HG03159 (cell line): ENCODE measurements around the gene CPOX.

ENCODE experiments used
- ATAC-seq: cut with Tn5 transposase; IDR thresholded peaks from one replicate; pipeline ENCODE4 v1.9.1; 2021; ENCODE audit warnings: mild to moderate bottlenecking, moderate library complexity; ENCODE audit not compliant: unreplicated experiment

Gene CPOX

DNA sequence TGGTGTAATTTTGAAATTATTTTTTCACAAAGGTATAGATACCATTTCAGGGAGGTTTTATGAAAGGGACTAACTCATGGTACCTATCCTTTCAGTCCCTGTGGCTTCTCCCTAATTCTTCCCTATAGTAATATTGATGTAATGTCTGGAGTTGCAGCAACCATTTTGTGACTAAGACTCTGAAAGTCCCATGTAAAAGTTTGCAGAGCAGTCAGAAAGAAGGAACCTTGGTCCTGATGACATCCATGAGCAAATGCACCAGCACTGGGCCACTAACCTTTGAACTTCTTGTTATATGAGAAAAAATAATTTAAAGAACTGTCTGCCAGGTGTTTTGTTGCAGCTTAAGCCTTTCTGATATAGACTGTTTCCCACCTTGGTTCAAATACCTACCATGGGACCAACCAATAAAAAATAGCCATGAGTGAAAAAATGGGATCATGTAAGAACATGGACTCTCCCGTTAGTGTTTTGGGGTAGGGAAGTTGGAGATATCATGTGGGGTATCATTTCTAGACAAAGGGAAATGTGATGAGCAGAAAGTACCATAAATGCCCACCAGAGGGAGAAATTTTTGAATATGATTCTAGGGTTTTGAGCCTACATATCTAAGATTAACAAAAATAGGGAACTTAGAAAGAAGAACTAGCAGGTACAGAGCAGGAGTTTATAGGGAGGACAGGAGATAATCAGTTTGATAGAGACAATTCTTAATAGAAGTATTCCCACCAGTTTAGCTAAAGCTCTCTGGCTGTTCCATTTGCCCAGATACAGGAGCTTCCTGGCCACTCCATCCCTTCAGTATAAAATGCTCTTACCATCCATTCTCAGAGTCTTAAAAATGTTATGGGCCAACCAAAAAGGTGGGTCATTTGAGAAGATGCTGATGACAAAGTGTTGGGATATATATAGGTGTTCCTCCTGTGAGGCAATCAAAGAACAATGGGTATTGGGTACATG is 3.4 kb upstream of the CPOX start:
- no peak for ATAC-seq

DNA sequence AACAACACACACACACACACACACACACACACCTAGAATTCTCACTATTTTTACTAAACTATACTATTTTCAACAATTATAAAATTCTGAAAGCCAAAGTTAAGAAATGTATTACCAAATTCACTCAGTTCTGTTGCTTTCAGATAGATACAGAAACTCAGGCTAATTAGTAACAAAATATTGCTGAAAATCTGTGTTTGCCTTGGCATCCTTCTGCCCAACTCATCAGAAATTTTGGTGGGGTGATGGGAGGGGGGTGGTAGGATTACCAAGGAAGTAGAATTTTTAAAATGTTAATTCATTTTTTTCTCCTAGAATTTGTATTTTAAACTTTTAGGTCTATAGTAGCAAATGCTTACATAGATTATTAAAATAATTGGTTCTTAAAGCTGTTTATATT is 2.7 kb upstream of the CPOX start:
- no peak for ATAC-seq

DNA sequence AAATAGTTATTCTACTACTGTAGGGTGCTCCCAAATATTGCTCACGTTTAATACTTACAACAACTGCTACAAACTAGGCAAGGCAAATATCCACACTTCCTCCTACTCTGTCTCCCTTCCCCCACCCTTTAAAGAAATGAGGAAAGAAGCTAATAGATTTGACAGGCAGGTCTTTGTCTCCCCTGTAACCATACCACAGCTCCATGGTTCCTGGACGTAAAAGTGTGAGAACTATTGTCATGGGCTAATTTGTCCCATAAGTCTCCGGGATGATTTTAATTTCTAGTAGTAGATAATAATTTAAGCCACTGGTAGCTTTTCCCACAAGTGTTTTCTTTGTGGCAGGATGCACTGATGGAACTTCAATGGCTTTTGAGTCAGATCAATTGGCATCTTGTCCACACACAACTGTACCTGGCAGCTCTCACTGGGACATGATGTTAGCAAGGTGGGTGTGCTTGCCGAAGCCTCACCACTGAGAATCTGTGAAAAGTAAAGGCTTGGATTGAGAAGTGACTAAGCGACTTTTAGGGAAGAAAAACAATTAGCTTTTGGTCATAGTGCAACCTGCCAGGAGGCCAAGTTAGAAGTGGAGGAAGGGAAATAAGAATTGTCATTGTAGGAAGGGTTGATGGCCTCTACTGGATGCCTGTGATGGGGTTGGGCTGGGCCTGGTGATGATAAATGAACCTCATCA is 1.4 kb upstream of the CPOX start:
- no peak for ATAC-seq

DNA sequence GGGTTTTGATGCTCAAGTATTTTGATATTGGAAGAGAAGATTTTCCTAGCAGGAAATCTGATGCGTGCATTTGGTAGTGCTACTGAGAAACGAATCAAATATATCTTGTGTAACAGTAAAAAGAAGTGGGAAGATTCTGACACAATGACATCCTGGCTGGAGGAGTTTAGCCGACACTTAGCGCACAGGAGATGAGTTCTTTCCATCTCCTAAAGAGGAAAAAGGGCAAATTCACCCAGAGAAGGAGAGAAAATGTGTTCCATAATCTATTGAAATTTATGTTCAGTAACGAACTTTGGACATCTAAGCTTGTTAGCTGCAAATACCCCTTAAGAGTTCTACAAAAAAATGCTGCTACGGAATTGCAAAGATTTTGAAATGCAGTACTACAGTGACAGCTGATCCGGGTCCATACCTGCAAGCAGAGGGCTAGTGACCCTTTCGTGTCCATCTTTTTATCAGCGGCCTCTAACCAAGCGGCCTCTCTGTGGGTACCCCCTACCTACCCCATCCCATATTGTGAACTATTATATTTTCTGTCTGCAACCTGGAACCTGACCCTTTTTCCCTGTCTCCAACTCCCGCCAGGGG is 971 bp downstream of the CPOX start:
- ATAC-seq, result no peak

DNA sequence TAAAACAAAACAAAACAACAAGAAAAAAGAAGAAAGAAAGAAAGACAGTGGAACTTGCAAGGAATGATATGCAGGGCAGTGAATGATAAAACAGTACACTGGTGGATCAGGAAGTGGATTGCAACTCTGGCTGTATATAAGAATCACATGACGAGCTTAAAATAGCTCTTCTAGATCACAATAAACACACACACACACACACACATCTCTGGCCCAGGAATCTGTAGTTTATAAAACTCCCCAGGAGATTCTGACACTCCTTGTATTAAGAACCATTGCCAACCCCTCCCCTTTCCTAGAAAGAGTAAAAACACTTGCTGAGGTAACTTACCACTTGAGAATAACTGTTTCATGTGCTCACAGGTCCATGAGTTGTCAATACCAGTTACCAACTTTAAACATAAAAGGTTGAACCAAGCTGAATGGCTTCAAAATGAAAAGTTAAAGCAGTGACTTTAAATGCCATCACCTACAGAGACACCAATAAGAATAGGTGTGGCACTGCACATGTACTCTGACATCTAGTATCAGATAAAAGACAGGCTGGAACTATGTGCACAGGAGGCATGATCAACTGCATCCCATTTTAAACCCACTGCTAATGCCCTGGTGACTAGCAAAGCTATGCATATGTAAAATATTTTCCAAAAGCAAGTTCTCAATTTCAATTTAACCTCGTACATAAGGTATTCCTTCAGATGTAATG is 3.9 kb downstream of the CPOX start:
- no peak for ATAC-seq

DNA sequence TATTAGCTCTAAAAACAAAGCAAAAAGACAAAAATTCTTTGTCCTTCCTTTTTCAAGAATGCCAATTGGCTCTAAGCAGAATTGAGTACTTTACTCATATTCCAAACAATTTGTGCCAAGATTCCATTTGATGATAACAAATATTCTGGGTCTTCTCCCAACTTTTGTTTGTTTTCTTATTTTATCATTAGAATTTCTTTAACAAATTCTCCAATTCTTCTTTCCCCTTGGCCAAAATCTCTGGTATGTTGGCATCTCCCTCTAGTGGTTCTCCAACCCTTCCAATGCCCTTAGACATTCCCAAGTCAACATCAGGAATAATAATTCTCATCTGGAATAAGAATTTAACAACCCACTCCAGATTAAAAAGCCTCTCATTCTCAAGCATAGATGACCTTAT is 5.3 kb downstream of the CPOX start:
- ATAC-seq, result no peak

DNA sequence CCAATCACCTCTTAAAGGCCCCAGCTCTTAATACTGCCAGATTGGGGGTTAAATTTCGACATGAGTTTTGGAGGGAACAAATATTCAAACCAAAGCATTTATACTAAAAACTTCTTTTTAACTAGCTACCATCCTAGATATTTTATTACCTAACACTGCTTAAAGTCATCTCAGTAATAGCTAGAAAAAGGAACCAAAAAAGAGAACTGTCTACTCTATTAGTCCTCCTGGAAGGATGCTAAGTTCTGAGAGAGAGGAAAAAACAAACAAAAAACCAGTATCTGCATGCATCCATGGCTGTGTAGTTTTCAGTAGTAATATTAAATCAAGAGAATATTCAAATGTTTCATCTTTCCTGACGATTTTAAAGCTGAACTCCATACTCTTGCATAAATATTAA is 5.8 kb downstream of the CPOX start:
- no peak for ATAC-seq

DNA sequence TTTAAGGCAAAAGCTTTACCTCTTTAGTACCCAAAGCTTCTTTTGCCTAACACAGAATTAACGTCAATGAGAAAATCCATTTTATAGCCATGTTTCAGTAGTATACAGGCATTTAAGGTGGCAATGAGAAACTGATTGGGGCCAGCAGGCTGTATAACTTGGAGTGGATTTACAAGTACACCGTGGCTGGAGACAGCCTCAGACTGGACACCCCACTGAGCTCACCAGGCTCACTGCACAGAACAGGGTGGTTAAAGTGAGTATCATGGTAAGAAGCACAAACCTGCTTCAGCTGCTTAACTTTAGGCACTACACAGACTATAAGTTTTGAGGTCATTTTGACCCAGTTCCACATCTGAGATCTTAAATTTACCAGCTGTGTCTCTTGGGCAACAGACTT is 8.9 kb downstream of the CPOX start:
- ATAC-seq, result no peak

DNA sequence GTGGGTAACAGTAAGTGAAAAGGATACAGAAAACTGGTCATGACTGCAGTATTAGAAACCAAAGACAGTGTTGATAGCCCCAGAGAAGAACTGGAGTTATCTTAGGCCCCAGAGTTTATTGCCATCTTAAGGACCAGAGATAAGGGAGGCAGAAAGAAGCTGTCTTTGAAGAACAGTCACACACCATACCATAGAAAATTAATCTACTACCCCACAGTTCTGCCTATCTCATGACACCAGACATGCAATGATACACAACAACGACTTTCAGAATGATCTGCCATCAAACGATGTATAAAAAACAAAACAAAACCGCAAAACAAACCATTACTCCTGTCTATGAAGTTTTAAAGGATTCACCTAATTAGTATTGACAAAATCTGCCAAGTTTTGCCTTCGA is 9.6 kb downstream of the CPOX start:
- ATAC-seq, result no peak

DNA sequence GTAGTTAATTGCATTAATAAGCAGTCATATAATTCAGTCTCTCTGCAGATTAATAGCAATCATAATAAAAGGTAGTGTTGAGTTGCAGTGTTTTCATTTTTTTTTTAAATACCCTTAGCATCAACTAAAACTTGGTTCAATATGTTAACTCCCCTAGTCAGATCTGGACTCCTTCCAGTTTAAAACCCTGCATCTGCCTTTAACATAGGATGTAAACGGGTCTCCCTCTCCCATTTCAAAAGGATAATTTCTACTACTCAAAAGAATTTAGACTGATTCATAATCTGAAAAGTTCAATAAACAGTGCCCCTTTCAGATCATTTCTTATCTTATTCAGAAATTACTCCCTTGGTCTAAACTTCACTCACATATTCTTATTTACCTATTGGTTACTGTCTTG is 11.4 kb downstream of the CPOX start:
- no peak for ATAC-seq

DNA sequence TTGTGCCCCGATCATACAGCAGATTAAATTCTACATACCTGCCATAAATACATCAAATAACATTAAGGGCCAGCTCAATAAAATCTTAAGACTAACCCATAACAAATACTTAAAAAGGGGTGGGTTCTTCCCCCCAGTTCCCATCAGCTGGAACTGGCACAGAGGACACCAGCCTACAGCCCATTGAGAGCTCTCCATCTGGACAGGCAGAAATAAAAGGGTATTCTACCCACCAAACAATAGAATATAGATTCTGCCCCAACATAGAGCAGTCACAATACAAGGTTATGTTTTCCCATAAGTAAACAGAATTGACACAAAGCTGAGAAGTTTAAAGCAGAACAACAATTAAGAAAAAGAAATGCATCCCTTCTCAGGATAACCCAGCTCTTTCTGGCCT is 11.9 kb downstream of the CPOX start:
- ATAC-seq, result no peak

DNA sequence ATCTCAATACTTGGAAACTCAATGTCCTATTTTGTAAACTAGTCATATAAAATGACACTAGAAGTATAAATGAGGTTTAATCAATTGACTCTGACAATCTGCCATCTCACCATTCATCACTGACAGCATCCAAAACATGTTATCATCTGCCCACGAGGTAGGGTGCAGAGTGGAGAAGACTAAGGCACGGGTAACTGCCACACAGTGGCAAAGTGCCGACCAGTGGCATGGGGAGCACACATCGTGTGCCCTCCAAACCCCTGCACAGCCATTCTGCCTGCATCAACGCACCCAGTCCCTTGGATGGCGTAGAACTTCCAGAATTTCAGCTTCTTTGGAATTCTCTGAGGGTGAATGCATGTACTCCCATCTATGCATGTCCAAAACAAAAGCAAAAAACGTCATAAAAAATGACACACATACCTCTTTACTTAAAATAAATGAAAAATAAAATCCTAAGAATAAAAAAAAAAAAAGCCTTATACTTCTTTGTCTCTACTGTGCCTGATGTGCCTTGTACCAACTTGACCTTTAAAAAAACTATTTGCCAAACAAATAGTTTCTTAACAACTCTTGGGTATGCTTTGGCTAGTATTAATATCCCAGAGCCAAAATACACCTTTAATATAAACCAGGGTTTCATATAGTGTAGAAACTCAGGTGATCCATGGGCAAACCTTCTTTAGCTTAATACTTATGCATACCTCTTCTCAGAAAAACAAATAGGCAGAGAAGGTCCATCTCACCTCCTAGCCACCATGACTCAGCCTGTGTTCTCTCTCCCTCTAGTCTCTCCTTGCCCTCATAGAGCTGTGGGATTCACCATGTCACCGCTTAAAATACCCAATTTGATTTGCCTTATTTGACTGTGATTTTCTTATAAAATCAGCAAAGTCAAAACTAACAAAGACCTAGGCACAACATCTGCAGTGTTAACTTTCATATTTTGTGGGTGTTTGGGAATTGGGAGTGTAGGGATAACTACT is 12.7 kb downstream of the CPOX start:
- ATAC-seq, result no peak

DNA sequence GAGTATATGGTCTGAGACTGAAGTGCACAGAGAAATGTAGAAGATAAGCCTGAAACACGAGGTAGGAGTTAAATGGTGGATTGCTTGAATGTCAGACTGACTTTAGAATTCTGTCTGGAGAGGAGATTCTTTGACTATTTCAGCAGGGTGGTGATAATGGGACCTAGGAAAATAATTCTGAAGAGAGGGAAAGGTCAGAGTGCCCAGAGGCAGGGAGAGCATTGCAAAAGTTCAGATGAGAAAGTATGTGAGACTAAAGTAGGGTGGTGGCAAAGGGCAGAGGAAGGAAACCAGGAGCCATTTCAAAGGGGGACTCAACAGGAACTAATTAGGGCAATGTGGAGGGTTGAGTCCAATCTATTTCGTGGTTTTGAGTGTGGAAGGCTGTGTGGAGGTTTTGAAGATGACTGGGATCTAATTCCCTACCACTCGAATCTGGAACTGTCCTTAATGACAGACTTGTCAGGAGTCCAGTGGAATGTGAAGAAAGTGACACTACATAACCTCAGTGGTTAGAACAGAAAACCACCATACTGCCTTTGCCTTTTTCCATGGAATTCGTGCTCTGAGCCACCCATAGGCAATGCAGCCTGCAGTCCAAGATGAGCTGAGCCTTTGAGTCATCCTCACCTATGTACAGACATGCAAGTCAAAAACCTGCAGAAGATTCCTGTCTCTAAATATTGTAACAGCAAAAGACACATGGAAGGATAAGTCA is 16.1 kb downstream of the CPOX start:
- no peak for ATAC-seq

DNA sequence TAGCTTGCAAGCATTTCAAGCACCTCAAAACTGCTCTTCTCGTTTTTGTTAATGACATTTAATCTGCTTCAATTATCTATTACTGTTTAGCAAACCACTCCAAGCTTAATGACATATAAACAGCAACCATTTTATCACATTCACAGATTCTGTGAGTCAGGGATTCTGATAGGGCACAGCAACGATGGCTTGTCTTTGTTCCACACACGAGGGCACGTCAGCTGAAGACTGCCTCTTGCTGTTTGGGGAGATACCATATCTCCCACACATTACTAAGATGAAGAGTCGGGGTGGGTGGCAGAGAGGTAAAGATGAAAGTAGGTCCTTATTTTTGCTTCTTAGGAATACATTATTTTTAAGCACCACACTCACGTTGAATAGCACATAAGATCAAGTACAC is 19.3 kb downstream of the CPOX start:
- no peak for ATAC-seq

DNA sequence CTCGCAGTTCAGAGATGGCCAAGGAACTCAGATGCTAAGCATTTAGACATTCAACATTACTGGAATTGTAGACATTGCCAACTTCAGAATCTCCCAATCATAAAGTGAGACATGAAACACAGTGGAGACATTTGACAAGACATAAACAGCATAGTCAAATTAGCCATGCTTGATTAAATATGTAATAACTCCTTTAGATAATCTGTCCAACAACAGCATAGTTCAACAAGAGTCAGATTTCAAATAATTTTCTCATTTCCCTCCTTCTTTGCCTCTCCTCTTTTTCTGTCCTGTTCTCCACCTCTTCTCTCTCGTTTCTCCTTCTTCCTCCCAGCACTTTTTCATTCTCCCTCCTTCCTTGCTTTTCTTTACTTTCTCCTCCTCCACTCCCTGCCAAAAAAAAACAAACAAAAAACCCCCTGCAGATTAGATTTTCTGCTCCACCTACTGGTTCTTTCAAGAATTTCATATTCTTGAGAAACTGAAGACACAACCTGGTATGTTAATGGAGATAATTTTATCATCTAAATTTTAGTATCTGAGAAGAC is 20.2 kb downstream of the CPOX start:
- ATAC-seq, result peak; percentile 64

DNA sequence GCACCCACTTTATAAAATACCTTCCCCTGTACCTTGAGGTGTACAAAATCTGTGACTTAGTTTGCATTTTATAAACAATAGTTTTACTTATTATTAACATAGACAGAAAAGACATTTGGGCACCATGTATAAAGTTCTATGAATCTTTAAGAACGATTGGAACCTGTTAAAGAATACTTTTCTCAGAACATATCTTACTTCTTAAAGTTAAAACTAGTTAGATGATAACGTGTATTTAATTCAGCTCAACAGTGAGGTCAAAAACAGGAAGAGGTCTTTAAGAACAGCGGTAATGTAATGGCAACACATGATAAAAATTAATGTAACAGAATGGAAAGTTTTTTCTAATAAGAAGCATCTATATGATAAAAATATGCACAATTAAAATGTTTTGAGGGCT is 25.0 kb downstream of the CPOX start:
- ATAC-seq, result no peak

DNA sequence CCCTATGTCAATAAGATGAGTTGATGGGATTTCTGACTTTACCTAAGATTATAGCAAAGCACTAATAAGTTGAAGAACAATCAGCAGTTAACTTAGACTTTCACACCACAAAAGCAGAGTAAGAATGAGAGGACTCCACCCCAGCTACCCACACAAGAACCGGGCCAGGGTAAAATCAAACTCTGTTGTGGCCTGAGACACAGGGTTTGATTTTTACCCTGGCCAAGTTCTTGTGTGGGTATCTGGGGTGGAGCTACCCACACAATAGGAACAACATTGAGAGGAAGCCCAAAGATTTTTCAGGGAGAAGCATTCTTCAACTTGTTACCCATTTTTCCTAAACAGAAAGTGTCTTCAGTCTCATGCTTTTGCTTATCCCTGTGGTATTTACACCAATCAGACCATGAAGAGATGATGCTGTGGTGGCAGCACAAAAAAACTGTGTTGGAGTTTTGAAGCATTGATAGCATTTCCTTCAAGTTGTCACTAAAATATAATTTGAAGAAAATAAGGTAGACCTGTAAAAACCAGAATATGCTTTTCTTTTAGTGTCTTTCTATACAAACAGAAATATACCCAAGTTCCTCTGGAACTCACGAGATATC is 25.6 kb downstream of the CPOX start:
- ATAC-seq, result peak; percentile 24

DNA sequence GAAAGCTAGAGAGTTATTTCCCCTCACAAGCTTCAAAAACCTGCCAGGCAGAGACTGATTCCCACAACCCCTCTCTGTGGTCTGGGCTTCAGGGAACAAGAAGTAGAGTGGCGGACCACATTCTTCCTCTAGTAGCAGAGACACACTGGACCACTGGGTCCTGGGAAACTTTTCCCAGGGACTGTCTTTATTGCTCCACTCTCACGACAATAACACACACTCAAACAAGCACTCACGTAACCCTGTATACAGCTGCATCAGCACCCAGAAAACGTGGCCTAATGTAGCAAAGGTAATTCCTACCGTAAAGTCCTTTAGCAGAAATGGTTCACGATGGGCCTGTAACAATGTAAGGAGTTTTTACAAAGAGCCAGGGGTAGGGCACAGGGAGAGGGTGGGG is 27.6 kb downstream of the CPOX start:
- no peak for ATAC-seq

DNA sequence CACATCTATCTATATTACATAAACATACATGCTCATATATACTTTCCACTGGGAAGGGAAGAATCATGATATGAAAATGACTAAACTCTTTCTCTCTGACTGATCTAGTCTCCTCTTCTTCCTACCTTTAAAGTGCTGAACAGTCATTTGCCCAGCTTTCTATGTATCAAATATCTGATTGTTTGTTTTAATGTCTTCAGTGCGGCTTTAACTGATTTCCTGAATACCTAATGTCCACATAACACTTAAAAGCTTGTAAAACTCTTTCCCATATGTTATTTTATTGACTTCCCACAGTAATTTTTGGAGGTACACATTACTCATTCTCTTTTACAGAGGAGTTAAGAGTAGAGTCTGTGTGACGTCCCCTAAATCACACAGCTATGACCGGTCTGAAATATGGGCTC is 28.2 kb downstream of the CPOX start:
- ATAC-seq, result no peak
